Measurements from ENCODE around the gene DSC2. TPM values are rescaled to one million over a fixed set of nuclear protein-coding genes. Genes with fewer than 3 reads are reported as not detected.

The DSC2 gene
- polyA plus RNA-seq, 1 donor from 2014 or later = 16.3 TPM

DNA sequence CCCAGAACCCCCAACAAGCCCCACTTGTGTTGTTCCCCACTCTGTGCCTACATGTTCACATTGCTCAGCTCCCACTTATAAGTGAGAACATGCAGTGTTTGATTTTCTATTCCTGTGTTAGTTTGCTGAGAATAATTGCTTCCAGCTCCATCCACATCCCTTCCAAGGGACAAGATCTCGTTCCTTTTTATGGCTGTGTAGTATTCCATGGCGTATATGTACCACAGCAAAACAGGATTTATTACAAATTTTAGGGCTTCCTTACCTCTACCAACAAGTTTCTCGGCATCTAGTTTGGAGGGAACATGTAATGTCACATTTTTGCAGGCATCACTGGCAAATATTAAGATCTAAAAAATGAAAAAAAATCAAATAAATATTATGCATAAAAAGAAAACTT, 8.9 kb downstream of the DSC2 start:
- TF ChIP-seq MXI1 (conservative IDR thresholded peaks at IDR 0.05; ENCODE audit: poor library complexity, severe bottlenecking) = no peak
- no peak for TF ChIP-seq EP300 (conservative IDR thresholded peaks at IDR 0.05; ENCODE audit: poor library complexity, severe bottlenecking)
- no peak for TF ChIP-seq CTCF (IDR thresholded peaks at IDR 0.05; ENCODE audit: poor library complexity, severe bottlenecking)
- no peak for TF ChIP-seq EZH2 (IDR thresholded peaks at IDR 0.05; ENCODE audit: borderline replicate concordance, insufficient read depth, low read length, poor library complexity, severe bottlenecking)
- no peak for TF ChIP-seq POLR2AphosphoS5 (IDR thresholded peaks at IDR 0.05)
- TF ChIP-seq RAD21 (conservative IDR thresholded peaks at IDR 0.05) = no peak
- TF ChIP-seq TAF1 (IDR thresholded peaks at IDR 0.05; ENCODE audit: low read depth) = no peak
- no peak for TF ChIP-seq SMC3 (conservative IDR thresholded peaks at IDR 0.05; ENCODE audit: poor library complexity)
- no peak for TF ChIP-seq REST (IDR thresholded peaks at IDR 0.05; ENCODE audit: borderline replicate concordance)
- H3F3A ChIP-seq (ENCODE audit: insufficient read depth, low read length, poor library complexity, severe bottlenecking) = no peaks in the 10 kb centered on the region
- H3K9me2 ChIP-seq (ENCODE audit: insufficient read depth, low read length) = no peaks in the 10 kb centered on the region
- no peaks in the 10 kb centered on the region for H3K9me3 ChIP-seq (ENCODE audit: low read length)
- no peak overlapping the region for H2AFZ ChIP-seq (ENCODE audit: low read depth, low read length)
- H3K27me3 ChIP-seq (ENCODE audit: insufficient read depth, low read depth, low read length) = no peaks in the 10 kb centered on the region
- no peak overlapping the region for H3K9ac ChIP-seq (ENCODE audit: low read length)
- H3K79me2 ChIP-seq (replicated peaks; ENCODE audit: insufficient read depth, low read length) = peaks cover 24% of the 10 kb centered on the region
- no peak overlapping the region for H3K4me2 ChIP-seq (ENCODE audit: low read length)
- no peak overlapping the region for H3K4me3 ChIP-seq (ENCODE audit: low read length)
- peaks cover 5% of the 10 kb centered on the region for H3K36me3 ChIP-seq (ENCODE audit: insufficient read depth, low read length)
- H3K27ac ChIP-seq (ENCODE audit: low read length) = no peak overlapping the region
- no peaks in the 10 kb centered on the region for H4K20me1 ChIP-seq (ENCODE audit: insufficient read depth)

GRCh38 chr18:31091350-31091749, 10.9 kb downstream of the DSC2 start:
- H3K4me3 ChIP-seq (ENCODE audit: low read length) = no peak overlapping the region
- peaks cover 10% of the 10 kb centered on the region for H3K79me2 ChIP-seq (replicated peaks; ENCODE audit: insufficient read depth, low read length)
- no peaks in the 10 kb centered on the region for H3F3A ChIP-seq (ENCODE audit: insufficient read depth, low read length, poor library complexity, severe bottlenecking)
- H3K9me2 ChIP-seq (ENCODE audit: insufficient read depth, low read length) = no peaks in the 10 kb centered on the region
- no peak overlapping the region for H2AFZ ChIP-seq (ENCODE audit: low read depth, low read length)
- no peaks in the 10 kb centered on the region for H3K9me3 ChIP-seq (ENCODE audit: low read length)
- TF ChIP-seq RAD21 (conservative IDR thresholded peaks at IDR 0.05) (no peak), REST (IDR thresholded peaks at IDR 0.05; ENCODE audit: borderline replicate concordance) (no peak), CTCF (IDR thresholded peaks at IDR 0.05; ENCODE audit: poor library complexity, severe bottlenecking) (no peak), POLR2AphosphoS5 (IDR thresholded peaks at IDR 0.05) (no peak)
- H3K27me3 ChIP-seq (ENCODE audit: insufficient read depth, low read depth, low read length) = no peaks in the 10 kb centered on the region
- no peak overlapping the region for H3K27ac ChIP-seq (ENCODE audit: low read length)
- no peak overlapping the region for H3K4me2 ChIP-seq (ENCODE audit: low read length)
- H3K9ac ChIP-seq (ENCODE audit: low read length) = no peak overlapping the region
- H3K36me3 ChIP-seq (ENCODE audit: insufficient read depth, low read length) = peaks cover 7% of the 10 kb centered on the region
- H4K20me1 ChIP-seq (ENCODE audit: insufficient read depth) = no peaks in the 10 kb centered on the region

Data from neural cell (in vitro differentiated cells).